Measurements from ENCODE around the gene BORCS8.
"Not testable (repeated sequence)": the region's sequence is repeated elsewhere in the genome, so short reads cannot be mapped to it uniquely, and the experiment has no call there.

Gene BORCS8

DNA sequence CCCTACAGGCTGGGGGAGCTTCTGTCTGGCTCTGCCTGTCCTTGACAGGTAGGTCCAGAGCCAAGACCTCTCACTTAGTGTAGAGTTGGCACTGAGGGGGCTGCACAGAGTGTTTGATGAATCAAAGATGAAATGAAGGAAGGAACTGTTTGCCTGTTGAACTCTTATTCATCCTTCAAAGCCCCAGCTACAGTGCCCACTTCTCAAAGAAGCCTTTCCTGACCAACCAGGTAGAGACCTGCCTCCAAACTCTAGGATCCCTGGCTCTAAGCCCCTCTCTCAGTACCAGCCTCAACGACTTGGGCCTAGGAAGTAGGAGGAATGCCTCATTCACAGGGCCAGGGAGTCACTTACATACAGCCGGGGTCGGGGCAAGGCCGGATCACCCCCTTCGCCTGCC, 44.6 kb downstream of the BORCS8 start:
- DNase-seq = no peak

DNA sequence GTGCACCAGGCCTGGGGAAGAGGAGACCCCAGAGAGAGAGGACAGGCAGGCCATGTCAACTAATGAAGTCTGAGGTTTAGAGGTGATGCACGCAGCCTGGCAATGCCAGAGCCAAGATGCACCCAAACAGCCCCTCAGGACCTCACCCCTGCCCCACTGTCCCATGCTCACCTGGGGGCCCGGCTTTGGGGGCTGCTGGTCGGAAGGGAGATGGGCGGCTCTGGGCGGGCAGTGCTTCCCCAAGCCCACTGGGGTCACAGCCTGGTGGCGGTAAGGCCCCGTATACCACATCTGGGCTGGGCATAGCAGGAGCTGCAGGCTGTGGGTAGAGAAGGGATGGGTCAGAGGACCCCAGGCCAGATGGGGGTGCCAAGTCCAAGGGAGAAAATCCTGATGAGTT, 45.1 kb downstream of the BORCS8 start:
- DNase-seq = no peak

DNA sequence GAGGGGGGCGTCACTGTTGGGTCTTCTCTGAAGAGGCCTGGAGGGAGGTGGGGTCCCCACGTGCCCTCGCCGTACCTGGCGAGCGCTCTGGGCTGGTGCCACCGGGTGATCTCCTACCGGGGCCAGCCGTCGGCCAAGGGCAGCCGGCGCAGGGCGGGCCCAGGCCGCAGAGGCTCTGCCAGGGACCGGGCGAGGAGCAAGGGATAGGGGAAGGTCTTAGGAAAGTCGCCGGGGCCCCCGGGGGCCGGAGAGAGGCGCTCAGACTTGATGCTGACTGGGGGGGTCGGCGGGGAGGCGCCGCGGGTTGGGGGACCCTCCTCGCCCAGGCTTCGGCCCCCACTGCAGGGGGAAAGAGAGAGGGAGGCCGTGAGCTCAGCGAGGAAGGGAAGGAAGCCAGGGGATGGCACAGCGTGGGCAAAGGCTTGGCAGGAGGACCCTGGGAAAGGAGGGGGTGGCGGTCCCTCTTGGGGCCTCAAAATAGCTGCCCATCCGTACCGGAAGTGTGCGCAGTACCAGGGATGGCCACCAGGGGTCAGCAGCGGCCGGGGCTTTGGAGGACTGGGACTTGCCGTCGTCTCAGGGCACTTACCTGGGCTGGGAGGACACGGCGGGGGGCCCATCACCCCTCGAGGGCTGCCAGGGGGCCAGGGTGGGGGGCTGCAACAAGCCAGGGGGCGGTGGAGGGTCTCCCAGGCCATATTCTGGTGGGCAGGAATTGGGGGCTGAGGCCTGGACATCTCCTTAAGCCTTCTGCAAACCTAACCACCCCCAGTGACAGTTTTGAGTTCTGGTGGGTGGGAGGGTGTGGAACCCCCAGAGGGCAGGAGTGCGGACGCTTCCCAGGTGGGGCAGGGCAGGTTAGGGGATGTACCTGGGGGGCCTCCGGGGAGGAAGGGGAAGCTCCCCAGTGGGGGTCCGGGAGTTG, 46.0 kb downstream of the BORCS8 start:
- peak; percentile 22 to 71 for DNase-seq

DNA sequence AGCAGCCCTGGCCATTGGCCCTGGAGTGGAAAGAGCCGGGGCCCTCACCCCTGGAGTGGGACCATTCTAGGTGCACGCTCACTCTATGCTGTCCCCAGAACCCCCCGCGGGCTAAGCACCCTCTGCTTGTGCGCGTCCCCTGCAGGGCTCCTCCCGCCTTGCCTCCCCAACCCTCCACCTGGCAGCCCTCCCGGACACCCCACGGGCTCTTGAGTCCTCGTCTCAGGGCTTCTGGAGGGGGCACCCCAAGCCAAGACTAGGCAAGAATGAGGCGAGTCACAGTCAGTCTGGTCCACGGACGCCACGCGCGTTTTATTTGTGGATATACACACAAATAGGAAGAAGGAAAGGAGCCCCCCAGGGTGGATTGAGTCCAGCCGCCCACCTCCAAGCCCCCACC, 46.7 kb downstream of the BORCS8 start:
- DNase-seq = no peak

DNA sequence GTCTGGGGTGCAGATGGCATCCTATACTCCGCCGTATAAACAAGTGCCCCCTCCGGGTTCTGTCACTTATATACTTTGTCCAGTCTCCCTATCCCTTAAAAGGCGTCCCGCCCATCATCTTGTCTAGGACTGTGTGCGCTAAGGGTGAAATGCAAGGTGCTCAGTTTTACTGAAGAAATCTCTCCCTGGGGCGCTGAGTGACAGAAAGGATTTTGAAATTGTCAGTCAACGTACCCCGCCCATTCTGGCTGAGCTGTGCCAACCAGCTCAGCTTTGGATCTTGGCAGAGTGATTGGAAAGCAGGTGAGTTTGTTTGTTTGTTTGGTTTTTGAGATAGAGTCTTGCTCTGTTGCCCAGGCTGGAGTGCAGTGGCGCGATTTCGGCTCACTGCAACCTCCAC, 49.6 kb downstream of the BORCS8 start:
- no peak for DNase-seq

DNA sequence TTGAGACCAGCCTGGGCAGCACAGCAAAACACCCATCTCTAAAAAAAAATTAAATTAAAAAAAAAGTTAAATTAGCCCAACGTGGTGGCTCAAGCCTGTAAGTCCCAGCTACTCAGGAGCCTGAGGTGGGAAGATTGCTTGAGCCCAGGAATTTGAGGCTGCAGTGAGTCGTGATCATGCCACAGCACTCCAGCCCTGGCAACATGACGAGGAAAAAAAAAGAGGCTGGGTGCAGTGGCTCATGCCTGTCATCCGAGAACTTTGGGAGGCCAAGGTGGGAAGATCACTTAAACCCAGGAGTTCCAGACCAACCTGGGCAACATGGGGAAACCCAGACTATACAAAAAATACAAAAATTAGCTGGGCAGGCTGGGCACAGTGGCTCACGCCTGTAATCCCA, 51.5 kb downstream of the BORCS8 start:
- no peak for DNase-seq

DNA sequence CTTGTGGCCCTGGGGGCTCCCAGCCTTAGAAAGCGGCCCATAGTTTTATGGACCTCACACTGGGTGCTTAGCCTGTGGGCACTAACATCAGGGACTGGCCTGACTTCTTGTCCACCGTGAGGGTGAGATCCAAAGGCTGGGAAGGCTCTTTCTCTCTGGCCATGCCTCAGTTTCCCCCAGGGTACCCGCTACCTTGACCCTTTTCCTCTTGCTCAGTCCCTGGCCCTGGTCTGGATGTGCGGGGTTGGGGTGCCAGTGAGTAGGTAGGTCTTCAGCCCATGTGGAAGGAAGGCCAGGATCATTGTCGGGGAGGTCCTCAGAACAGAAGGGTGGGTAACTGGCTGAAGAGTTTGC, 52.1 kb downstream of the BORCS8 start:
- DNase-seq = no peak

DNA sequence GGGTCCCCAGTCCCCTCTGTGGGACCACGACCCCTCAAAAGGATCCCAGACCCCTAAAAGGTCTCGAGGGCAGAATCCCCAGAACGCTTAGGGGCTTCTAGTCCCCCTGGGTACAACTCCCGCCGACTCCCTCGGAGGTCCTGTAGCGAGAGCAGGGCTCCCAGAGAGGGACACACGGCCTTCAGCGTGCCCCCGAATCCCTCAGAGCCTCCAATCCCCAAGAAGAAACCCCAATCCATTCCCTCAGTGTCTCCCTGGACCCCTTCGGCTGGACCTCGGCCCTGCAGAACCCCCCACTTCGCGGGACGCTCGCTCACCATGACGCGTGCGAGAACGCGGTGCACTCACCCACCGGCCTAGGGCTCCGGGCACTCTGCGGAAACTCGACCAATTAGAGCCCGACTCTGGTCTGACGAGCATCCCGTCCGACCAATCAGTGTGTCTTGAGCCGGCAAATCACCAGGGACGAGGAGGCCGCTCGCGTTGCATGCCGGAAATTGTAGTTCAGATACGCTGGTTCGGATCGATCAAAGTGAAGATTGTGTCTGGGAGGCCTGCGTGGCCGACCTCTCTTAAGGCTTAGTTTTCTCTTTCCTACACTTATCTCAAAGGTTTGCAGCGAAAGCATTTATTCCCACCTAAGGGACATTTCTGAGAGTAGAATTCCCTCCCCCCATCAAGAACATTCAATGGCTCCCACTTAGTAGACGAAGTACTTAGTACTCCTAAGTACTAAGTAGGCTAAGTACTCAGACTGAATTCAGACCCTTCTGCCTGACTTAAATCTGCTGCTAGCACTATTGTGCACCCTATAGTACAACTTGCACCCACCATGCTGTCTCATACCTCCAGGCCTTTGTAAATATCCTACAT, 53.6 kb downstream of the BORCS8 start, which contains the start of gene TMEM161A:
TMEM161A (minus strand) TSS at position 370 of the 873 bp plus-strand sequence; CDS start at position 320, 50 bp downstream.
- DNase-seq = peak; percentile 95 to 99

DNA sequence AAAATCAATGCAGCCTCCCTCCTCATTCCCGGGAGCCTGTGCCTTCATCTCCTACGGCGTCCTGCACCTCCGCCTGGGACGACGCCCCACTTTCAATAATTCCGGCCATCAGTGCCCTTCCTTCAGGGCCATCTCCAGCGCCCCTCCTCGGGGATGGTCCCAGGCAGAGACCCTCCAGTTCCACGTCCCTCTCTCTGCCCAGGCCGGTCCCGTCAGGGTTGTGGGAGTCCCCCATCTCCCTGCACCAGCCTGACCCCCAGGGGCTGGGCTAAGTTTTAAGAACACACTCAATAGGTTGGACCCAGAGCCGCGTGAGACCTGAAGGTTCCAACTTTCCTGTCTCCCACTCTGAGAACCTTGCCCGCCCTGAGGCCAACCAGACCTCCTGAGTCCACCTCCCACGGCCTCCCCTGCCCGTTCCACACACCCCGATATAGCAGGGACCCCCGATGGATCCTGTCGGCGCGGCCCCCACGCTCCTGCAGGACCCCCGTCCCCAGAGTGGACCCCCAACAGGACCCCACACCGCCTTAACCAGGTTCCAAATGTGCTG, 54.3 kb downstream of the BORCS8 start:
- DNase-seq = no peak

DNA sequence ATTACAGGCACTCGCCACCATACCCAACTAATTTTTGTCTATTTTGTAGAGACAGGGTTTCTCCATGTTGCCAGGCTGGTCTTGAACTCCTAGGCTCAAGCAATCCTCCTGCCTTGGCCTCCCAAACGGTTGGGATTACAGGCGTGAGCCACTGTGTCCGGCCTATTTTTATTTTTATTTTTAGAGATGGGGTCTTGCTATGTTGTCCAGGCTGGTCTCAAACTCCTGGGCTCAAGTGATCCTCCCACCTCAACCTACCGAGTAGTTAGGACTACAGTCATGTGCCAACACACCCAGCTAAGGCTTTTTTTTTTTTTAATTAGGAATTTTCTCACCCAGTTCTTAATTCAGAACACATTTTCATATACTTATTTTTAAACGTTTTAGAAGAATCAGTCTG, 56.2 kb downstream of the BORCS8 start:
- DNase-seq = not testable (repeated sequence)

DNA sequence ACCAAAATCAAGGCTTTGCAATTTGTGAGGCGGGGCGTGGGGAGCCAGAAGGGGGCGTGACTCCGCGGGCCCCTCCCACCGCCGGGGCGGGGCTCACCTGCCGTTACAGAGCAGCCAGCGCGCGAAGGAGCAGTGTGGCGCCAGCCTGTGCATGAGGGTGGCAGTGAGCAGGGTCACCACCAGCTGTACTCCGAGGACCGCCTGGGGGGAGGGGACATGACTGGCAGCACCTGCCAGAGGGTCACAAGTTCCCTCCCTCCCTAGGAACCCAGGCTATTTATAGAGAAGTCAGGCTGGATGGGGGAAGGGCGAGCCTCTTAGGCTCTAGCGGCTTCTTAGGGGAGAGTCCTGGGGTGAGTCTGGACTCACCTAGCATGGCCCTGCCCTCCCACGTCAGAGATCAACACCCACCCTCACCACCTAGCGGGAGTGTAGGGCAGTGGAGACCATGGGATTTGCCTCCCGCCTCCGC, 57.2 kb downstream of the BORCS8 start:
- no peak for DNase-seq

DNA sequence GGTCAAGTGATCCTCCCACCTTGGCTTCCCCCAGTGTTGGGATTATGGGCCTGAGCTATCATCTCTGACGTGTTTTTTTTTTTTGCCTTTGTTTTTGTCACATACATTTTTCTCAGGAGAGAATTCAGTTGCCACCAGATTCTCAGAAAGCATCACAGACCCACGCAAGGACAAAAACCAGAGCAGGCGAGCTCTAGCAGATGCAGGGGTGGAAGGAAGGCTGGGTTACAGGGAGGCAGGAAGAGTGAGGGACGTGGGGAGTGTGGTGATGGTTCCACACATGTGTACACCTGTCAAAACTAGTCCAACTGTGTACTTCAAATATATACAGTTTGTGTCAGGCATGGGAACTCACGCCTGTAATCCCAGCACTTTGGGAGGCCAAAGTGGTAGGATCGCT, 58.0 kb downstream of the BORCS8 start:
- no peak for DNase-seq

DNA sequence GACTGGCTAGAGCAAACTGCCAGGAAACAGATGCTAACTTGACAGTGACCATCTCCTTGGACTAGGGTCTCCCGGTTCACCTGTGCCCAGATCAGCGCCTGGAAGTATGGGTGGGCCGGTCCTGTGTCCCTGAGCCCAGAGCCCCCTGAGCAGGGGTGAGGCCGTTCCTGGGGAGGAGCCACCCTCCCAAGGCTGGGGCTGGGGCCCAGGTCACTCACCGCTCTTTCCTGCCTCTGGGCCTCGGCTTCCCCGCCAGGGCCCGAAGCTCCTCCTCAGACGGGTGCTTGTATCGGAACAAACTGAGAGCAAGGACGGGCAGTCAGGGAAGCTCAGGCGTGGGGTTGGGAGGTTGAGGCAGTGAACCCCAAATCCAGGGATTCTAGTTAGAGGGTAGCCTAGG, 59.0 kb downstream of the BORCS8 start:
- no peak for DNase-seq

DNA sequence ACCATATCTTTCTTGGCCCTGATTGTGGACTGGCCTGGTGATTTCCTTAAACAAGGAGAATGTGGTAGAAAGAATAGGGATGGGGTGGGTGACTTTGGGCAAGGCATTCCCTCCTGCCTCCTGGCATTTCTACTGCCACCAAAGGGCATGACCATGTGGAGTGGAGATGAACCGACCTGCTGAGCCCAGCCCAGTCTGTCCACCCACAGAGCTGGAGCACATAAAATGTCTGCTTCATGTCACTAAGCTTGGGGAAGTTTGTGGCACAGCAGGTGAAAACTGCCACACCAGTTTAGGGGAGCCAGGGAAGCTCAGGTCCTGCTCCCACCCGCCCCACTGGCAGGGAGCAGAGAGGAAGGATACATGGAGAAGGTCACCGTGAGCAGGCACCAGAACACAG, 60.0 kb downstream of the BORCS8 start:
- DNase-seq = no peak

Data from NCI-H446 (cell line).